Heart right ventricle (tissue), 16 donors: ENCODE measurements around the gene JAGN1. TPM values are rescaled to one million over a fixed set of nuclear protein-coding genes. Genes with fewer than 3 reads are reported as not detected.

Experiments
- ATAC-seq, 8 donors: fragments of 200-7000 bp; cut with Tn5 transposase; one replicate each; pipeline ENCODE4 v1.9.1; 2020; ENCODE audit warnings: mild to moderate bottlenecking in 8 of 8, moderate library complexity in 8 of 8, moderate number of reproducible peaks in 1 of 8
- DNase-seq, 2 donors: peaks; one replicate each; pipeline ENCODE4 v3.0.0-alpha.2; 2020
- H3K27ac ChIP-seq, 10 donors: fragments of 200-600 bp; sonication (generic) in 2 of 10; one replicate each; pipeline versions ENCODE4 v1.5.0 to v1.8.0; 2020 to 2022; ENCODE audit warnings: mild to moderate bottlenecking in 3 of 10
- H3K27me3 ChIP-seq, 7 donors: fragments of 200-600 bp; one replicate each; pipeline ENCODE4 v1.8.0; 2021 to 2022; ENCODE audit warnings: mild to moderate bottlenecking in 2 of 7
- H3K36me3 ChIP-seq, 9 donors: fragments of 200-600 bp; sonication (generic) in 1 of 9; one replicate each; pipeline versions ENCODE4 v1.5.0 to v1.8.0; 2020 to 2022; ENCODE audit warnings: mild to moderate bottlenecking in 2 of 9
- H3K4me1 ChIP-seq, 9 donors: fragments of 200-600 bp; sonication (generic) in 1 of 9; one replicate each; pipeline versions ENCODE4 v1.5.0 to v1.8.0; 2020 to 2022; ENCODE audit warnings: mild to moderate bottlenecking in 4 of 9
- H3K4me3 ChIP-seq, 10 donors: fragments of 200-600 bp; sonication (generic) in 2 of 10; one replicate each; pipeline versions ENCODE4 v1.5.0 to v1.8.0; 2020 to 2022; ENCODE audit warnings: mild to moderate bottlenecking in 7 of 10, moderate library complexity in 2 of 10
- H3K9me3 ChIP-seq, 11 donors: fragments of 200-600 bp in 10 of 11; sonication (generic) in 2 of 11; one replicate each; pipeline versions ENCODE4 v1.5.0 to v1.8.0; 2013 to 2022; ENCODE audit warnings: mild to moderate bottlenecking in 2 of 11, control low read depth in 1 of 11, moderate library complexity in 1 of 11
- WGBS, 2 donors: extraction: QIAGEN DNeasy Blood & Tissue Kit; methylation state at CpG; one replicate each; pipeline ENCODE4 v1.1.7; 2013; ENCODE audit warnings: inconsistent platforms in 1 of 2; 5-methylcytosine and 5-hydroxymethylcytosine counted together
- intact Hi-C, 10 donors: fragments of 100-400 bp; cut with DNase I; formaldehyde crosslinking; loops; one replicate each; pipeline versions ENCODE4 v1.11.1 to v1.14.2; 2022
- polyA plus RNA-seq, 2 donors: library from polyadenylated mRNA; stranded (reverse); fragments of 200-250 nt; gene quantifications; one replicate each; pipeline ENCODE4 v1.2.3, GENCODE V29; 2013
- total RNA-seq, 10 donors: library from RNA; stranded (reverse); fragmentation: NEBNext Ultra II Directional in 3 of 10; extraction: Animal tissue kit (Norgen Biotek cat#: 25700) in 3 of 10; gene quantifications; one replicate each; pipeline versions ENCODE4 v1.2.1 to v1.2.4, GENCODE V29; 2021 to 2023
- TF ChIP-seq, protein P1 (sequence below), 9 donors: fragments of 200-600 bp; sonication (generic) in 2 of 9; IDR thresholded peaks; one replicate each; pipeline versions ENCODE4 v1.5.0 to v1.8.0; 2021 to 2022; ENCODE audit warnings: antibody characterized with exemption in 9 of 9, mild to moderate bottlenecking in 5 of 9, moderate library complexity in 1 of 9
- donor health status: Arrhythmogenic right ventricular cardiomyopathy.
- donor health status: ischemic (EF 13 %, LVEDD 7.1; RV severe dilation, severe dysfunction).
- donor health status: healthy with polysubstance abuse.
- donor health status: DM: no; HTN: yes; CAD: no.
- donor health status: DM: no; HTN: no; CAD: no.
- donor health status: ischemic (EF 25% LVEDD 6.9; RV normal size, moderate dysfunction).
- donor health status: ischemic (EF 25% LVEDD 5.7; RV mildly dilated, moderate dysfunction).
- donor health status: healthy.
- donor health status: DM: yes; HTN: yes; CAD: no.
- donor health status: Ischemic cardiomyopathy.
- donor health status: ischemic (EF 35%, LVEDD 5.7; RV mildly dilated, moderate dysfunction).
- donor health status: nonischemic (EF 11% LVEDD 7.7; RV severe dilation, severe dysfunction).
- donor health status: DM: yes; HTN: yes; CAD: no.
- donor health status: PGD.
- donor health status: ischemic (EF 29% LVEDD 5.4; RV normal size, mild dysfunction).
- donor health status: nonischemic (EF 23%, LVEDD 6.1; RV moderate dilation, normal function).

Gene JAGN1
- total and polyA plus RNA-seq, 12 donors: 13.8 to 69.3 (median 18.8) TPM

GRCh38 chr3:9886328-9886727 lies 4.1 kb upstream of the JAGN1 start:
- TF ChIP-seq, protein P1, sequence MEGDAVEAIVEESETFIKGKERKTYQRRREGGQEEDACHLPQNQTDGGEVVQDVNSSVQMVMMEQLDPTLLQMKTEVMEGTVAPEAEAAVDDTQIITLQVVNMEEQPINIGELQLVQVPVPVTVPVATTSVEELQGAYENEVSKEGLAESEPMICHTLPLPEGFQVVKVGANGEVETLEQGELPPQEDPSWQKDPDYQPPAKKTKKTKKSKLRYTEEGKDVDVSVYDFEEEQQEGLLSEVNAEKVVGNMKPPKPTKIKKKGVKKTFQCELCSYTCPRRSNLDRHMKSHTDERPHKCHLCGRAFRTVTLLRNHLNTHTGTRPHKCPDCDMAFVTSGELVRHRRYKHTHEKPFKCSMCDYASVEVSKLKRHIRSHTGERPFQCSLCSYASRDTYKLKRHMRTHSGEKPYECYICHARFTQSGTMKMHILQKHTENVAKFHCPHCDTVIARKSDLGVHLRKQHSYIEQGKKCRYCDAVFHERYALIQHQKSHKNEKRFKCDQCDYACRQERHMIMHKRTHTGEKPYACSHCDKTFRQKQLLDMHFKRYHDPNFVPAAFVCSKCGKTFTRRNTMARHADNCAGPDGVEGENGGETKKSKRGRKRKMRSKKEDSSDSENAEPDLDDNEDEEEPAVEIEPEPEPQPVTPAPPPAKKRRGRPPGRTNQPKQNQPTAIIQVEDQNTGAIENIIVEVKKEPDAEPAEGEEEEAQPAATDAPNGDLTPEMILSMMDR (IDR thresholded peaks at IDR 0.05): no peak
- H3K4me3 ChIP-seq: no peak overlapping the region
- no peaks in the 10 kb centered on the region for H3K9me3 ChIP-seq
- intact Hi-C loops: no loop called here
- H3K36me3 ChIP-seq: no peaks in the 10 kb centered on the region
- H3K27ac ChIP-seq: no peak overlapping the region
- ATAC-seq: no peak
- peaks cover under 1 to 10% (median 8%) of the 10 kb centered on the region in 9 donors for H3K4me1 ChIP-seq
- no peaks in the 10 kb centered on the region for H3K27me3 ChIP-seq
- no peak for DNase-seq

- Histone ChIP-seq H3K9me3 (no peaks in the 10 kb centered on the region), H3K27ac (no peak overlapping the region), H3K4me3 (no peak overlapping the region), H3K27me3 (no peaks in the 10 kb centered on the region), H3K36me3 (peaks cover 0 to 3% (median 0%) of the 10 kb centered on the region in 9 donors), H3K4me1 (peaks cover 3 to 21% (median 16%) of the 10 kb centered on the region in 9 donors)
- TF ChIP-seq, protein P1 (IDR thresholded peaks at IDR 0.05): no peak
- ATAC-seq: no peak
- WGBS, 2 donors: 88% methylated on average over 5 of the region's 5 CpGs
- no peak for DNase-seq
- intact Hi-C loops: no loop called here
Measured at GRCh38 chr3:9887480-9887879, 2.9 kb upstream of the JAGN1 start.

DNA sequence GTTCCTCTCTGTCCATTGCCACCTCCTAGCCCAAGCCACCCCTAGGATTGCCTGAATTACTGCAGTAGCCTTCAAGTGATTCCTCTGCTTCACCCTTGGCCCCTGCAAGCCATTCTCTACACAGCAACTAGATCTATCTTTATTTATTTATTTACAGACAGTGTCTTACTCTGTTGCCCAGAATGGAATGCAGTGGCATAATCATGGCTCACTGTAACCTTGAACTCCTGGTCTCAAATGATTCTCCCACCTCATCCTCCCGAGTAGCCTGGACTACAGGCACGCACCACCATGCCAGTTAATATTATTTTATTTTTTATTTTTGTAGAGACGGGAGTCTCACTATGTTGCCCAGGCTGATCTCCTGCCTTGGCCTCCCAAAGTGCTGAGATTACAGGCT lies 1.9 kb upstream of the JAGN1 start:
- no peaks in the 10 kb centered on the region for H3K27me3 ChIP-seq
- DNase-seq (no peak), ATAC-seq (no peak)
- WGBS, 2 donors: 80 to 84% methylated on average over 3 of the region's 3 CpGs
- no peaks in the 10 kb centered on the region for H3K9me3 ChIP-seq
- TF ChIP-seq, protein P1 (IDR thresholded peaks at IDR 0.05): no peak
- H3K27ac ChIP-seq: no peak overlapping the region
- H3K4me3 ChIP-seq: no peak overlapping the region
- H3K36me3 ChIP-seq: peaks cover 0 to 13% (median 0%) of the 10 kb centered on the region in 9 donors
- intact Hi-C loops: no loop called here
- peaks cover 3 to 24% (median 16%) of the 10 kb centered on the region in 9 donors for H3K4me1 ChIP-seq

- Histone ChIP-seq H3K27ac (no peak overlapping the region), H3K9me3 (no peaks in the 10 kb centered on the region), H3K4me1 (peaks cover 3 to 32% (median 16%) of the 10 kb centered on the region in 9 donors), H3K4me3 (no peak overlapping the region), H3K36me3 (peaks cover 0 to 21% (median 0%) of the 10 kb centered on the region in 9 donors), H3K27me3 (no peaks in the 10 kb centered on the region)
- intact Hi-C loops: no loop called here
- TF ChIP-seq, protein P1 (IDR thresholded peaks at IDR 0.05): no peak
- ATAC-seq (no peak), DNase-seq (no peak)
- 81 to 86% methylated on average over 5 of the region's 5 CpGs for WGBS, 2 donors
Measured at GRCh38 chr3:9889405-9889804, 1.0 kb upstream of the JAGN1 start.
